Aortic smooth muscle cell (primary cell): ENCODE measurements around the gene RNASEH2B. TPM values are rescaled to one million over a fixed set of nuclear protein-coding genes. Genes with fewer than 3 reads are reported as not detected.

ENCODE experiments used
- total RNA-seq: library from RNA; depleted of rRNA; stranded (reverse); fragments of >200 nt; gene quantifications from 2 replicates; pipeline ENCODE4 v1.2.3, GENCODE V29; 2014

The RNASEH2B gene
- 34.9 and 41.2 TPM in 2 replicates for total RNA-seq

DNA sequence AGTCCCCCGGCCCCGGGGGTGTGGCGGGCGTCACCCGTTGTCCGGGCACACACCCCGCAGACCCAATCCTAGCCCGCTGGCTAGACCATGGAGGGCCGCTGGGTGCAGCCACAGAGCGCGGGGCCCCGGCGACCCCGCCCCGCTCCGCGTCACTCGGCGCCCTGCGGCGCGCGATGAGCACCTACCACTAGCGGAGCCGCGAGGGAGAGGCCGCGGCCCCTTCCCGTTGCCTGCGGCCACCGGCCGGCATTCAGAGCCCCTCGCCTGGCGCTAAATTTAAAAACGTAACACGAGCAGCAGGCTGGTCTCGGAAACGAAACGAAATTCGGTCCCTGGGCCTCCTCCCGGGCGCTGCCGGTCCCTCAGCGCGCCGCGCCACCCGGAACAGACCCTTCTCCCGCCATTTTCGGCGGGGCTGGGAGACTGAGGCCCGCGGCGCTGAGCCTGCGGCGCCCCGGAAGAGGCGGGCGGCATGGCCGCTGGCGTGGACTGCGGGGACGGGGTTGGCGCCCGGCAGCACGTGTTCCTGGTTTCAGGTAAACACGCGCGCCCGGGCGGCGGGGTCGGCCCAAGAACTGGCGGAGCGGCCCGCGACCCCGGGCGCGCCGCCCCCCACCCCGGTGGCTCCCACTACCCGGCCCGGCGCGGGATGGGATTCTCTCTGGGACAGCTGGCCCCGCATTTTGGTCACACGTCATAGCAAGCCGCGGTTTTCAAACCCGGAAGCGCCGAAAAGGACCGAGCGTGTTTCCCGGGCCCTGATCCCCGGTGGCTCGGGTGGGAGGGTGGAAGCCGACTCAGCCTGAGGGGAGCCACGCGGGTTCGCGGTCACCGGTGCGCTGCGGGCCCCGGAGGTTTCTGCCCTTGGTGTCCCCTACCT is at the start of gene RNASEH2B:
Gene RNASEH2B, plus strand, starts transcription at position 187 of the 880 bp plus-strand sequence. Its CDS starts 286 bp downstream, at position 473.

Other genes with a start within 250 kb of the RNASEH2B start
- gene DLEU7, start 66.1 kb upstream of the RNASEH2B start, total RNA-seq = not detected in 2 replicates
- gene C13orf42, start 201.5 kb downstream of the RNASEH2B start, total RNA-seq = not detected in 2 replicates